GM21723 (cell line): ENCODE measurements around the gene PARM1.

Experiments used
- ATAC-seq: cut with Tn5 transposase; IDR thresholded peaks from one replicate; pipeline ENCODE4 v1.9.1; 2021; ENCODE audit warnings: mild to moderate bottlenecking, moderate library complexity; ENCODE audit not compliant: unreplicated experiment

The PARM1 gene

DNA sequence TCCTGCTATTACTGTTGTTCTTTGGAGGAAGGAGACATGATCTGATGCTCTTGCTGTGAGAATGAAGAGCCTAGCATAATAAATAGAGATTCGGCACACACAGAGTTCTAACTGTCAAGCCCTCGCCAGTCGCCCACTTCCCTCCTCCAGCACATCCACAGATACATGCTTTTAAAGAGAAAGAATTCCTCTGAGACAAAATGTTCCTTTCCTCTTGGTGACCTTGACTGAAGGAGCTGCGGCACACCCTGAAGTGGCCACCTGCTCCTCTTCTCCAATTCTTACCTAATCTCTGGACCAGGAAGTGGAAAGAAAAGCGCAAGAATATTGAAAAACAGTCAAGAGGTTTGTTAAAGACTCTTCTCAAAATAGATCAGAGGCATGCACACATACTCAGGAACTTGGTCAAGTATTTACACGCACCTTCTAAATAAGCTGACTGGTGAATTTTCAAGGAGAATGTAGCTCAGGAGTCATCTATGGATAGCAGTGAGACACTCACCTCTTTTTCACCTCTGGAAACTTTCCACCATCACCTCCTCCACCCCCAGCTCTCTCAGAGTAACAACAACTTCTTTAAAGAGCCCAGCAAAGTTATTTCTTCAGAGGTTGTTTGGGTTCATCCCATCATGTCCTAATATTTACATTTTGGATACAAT is 95.4 kb downstream of the PARM1 start:
- no peak for ATAC-seq

DNA sequence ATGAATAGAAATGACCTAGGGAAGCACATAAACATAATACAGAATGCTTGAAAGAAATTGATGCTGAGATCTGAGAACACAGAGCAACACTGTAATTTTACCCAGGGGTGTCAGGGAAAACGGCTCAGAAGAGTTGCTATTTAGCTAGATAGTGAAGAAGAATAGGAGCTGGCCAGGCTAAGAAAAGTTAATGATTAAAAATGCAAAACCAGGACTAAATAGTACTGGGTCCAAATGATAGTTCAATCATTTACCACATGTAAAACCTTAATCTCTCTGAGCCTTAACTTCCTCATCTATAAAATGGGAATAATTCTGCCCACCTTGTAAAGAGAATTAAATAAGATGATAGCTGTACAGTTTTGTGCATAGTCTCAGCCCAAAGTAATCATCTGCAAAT is 97.1 kb downstream of the PARM1 start:
- ATAC-seq, result no peak

DNA sequence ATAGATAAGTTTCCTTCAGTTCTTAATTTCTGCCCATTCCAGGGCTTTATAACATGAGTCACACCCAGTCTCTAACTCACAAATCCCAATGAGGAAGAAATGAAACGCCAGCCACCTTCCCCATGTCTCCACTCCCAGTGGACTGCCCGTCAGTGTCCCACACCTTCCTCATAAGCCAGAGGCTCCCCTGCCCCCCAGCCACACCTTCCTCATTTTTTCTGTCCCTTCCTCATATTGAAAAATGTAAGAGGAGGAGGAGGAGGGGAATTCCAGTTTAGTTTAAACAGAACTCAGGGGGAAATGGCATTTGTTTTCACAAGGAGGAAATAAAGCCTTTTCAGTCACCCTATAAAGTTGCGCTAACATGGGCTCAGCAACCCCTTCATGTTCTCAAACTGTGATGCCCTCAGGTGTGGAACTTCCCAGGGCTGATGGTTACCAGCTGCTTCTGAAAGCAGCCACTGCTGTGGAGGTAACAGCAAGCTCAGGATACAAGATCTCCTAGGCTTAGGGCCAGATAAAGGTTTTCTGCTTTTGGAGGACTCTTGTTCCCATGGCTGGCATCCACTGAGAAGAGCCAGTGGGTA is 97.8 kb downstream of the PARM1 start:
- ATAC-seq, result no peak

- ATAC-seq, result no peak
These were observed 98.9 kb downstream of the PARM1 start for GRCh38 chr4:75031775-75032174.

GRCh38 chr4:75034523-75034922 is 101.6 kb downstream of the PARM1 start:
- no peak for ATAC-seq

DNA sequence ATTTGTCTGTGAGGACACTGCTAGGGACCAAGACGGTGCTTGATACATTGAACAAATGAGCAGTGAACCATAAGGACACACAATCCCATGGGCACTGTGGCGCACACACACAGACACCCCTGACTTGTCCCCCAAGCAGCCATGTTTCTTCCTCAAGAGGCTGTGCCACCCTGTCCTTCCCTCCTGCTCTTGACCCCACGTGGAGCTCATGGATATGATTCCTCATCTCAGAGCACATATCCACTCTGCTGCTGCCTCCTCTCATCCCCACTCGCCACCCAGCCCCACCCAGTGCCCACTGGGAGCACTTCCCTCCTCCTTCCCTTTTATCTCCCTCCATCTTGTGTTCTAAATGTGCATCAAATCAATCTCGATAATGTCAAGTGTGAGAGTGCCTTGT is 102.4 kb downstream of the PARM1 start:
- no peak for ATAC-seq

DNA sequence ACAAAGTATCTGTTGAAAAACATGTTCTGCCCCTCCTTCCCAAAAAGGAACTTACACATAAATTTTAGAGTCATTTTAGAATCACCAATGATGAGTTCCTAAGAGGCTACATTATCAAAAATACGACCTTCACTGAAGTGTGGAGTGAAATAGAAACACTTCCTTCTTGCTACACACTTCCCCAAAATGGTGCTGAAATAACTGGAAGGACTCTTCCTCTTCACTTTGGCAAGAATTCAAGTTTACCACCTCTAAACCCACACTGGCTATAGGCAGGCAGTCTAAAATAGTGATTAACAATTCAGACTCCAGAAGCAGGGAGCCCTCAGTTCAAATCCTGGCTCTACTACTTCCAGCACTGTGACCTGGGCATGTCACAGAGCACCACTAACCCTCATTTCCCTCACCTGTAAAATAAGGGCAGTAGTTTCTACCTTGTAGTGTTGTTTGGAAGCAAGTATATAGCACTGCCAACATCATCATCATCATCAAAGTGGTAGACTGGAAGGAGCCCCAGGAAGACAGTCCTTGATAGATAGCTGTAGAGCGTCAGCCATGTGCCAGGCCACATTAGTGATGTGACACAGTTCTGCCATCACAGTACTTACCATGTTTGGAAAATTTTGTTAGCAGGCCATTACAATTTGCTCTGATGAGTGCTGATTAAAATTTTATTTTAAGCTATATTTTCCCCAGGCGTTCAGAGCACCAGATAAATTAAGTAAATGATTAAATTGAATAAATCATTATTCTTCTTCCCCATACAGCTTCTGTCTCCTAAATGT is 103.3 kb downstream of the PARM1 start:
- ATAC-seq, result no peak

DNA sequence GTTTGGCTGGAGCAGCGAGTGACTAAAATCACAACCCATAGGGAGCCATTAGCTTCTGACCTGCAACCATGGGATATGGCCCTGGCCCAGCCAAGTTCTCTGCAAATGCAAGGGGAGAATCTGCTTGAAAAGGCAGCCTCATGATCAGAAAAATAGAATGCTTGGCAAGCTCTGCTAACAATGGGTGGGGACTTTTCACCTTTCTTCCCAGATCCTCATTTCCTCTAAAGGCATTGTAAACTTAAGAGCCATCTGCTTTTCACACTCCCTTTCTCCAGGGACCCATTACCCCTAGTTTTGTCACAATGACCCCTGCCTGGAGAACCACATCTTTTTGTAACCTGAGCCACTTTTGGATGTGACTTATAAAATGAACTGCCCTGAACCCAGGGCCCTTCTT is 104.3 kb downstream of the PARM1 start:
- no peak for ATAC-seq

GRCh38 chr4:75038376-75038775 is 105.5 kb downstream of the PARM1 start:
- ATAC-seq, result no peak

GRCh38 chr4:75040703-75041102 is 107.8 kb downstream of the PARM1 start:
- no peak for ATAC-seq

DNA sequence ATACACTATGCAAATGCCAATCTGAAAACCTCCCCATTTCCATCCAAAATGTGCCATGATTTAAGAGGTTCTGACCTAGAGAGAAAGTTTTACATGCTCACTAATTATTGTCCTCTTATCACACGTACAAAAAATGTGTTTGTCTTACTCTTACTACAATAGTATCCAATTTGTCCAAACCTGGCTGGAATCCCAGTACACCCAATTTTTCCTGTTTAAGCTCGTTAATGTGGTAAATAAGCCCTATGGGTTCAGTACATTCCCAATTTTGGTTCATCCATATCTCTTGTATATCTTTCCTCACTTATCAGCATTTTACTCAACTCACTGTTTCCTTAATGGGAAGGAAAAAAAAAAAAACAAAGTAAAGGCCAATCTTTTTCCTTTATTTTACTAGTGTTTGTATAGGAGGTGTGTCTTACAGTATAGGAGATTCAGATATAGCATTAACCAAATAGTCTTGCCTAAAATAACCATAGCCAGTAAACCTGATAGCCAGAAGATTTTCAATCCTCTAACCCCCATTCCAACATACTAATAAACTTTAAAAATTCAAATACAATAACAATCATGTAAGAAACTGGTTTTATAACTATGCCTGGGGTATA is 109.8 kb downstream of the PARM1 start:
- ATAC-seq, result no peak

- no peak for ATAC-seq
These were observed 113.3 kb downstream of the PARM1 start for GRCh38 chr4:75046226-75046625.

DNA sequence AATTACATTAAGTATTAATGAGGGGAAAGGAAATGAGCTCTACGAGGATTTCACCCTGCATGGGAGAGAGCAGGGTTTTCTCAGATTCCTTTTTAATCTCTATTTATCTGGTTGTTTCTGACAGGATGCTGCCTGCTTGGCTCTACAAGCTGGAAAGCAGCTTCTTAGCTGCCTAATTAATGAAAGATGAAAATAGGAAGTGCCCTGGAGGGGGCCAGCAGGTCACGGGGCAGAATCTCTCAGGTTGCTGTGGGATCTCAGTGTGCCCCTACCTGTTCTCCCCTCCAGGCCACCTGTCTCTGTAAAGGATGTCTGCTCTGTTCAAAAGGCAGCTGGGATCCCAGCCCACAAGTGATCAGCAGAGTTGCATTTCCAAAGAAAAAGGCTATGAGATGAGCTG is 113.7 kb downstream of the PARM1 start:
- ATAC-seq, result no peak

- no peak for ATAC-seq
These were observed 115.4 kb downstream of the PARM1 start for GRCh38 chr4:75048208-75048879.

- no peak for ATAC-seq
These were observed 118.5 kb downstream of the PARM1 start for GRCh38 chr4:75051431-75051830.

DNA sequence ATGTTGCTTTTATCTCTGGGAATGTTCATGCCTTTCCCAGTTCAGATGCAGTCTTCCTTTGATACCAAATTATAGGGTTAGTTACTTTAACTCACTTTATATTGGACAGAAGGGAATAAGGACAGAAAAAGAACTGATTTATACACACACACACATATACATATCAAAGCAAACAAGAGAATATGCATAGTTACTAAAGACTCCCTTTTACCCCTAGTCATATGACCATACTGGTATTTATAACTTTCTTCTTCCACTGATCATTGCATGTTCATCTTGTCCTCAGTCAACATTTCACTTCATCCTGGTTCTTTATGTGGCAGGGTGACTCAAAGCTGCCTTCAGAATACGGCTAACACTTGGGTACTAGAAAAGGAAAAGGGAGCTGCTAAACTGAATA is 120.4 kb downstream of the PARM1 start:
- no peak for ATAC-seq

DNA sequence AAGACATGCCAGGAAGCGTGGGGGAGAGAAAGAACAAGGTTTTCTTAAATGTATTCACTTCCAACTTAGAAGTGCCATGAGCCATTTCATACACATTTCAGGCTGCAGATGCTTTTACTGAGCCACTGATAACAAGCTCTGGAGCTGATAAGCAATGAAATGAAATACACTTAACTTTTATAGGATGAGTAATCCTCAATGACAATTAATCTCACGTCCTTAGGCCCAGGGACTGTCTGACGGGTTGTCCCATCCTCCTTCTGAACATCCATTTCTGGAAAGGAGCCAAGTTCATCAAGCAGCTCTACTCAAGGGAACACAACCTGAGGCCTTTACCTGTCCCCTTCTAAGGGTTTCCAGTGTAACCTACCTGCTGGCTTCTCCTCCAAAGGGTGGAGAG is 121.2 kb downstream of the PARM1 start:
- no peak for ATAC-seq

- ATAC-seq, result no peak
These were observed 123.4 kb downstream of the PARM1 start for GRCh38 chr4:75056277-75056676.

DNA sequence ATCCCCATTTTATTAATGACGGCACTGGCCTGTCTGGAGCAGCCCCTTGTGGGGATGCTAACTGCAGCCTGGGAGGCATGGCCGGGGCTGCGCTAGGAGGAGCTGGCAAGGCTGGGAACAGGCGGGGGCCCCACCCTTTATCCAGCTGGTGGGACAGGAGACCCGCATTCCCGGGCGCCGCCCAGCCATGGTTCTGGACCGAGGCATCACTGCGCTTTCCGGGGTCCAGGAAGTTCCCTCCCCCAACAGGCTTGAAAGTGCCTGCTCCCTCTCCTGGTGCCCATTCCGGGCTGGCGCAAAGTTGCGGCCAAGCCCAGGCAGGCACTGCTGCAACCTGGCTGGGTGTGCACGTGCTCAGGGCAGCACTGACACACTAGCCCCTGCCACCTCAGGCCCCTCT is 124.5 kb downstream of the PARM1 start:
- no peak for ATAC-seq

GRCh38 chr4:75058486-75058885 is 125.6 kb downstream of the PARM1 start:
- ATAC-seq, result no peak

- ATAC-seq, result no peak
These were observed 130.5 kb downstream of the PARM1 start for GRCh38 chr4:75063433-75063832.
